Keratinocyte (primary cell): ENCODE measurements around the gene SHPK. TPM values are rescaled to one million over a fixed set of nuclear protein-coding genes. Genes with fewer than 3 reads are reported as not detected.

ENCODE experiments used
- DNase-seq: peaks from one replicate; pipeline ENCODE4 v3.0.0-alpha.2; 2011; ENCODE audit warnings: low read depth, missing footprints, low spot score
- FAIRE-seq: peaks from 2 replicates; lab custom pipeline; 2011; peaks lifted over from hg19 to GRCh38; lab: Jason Lieb, UNC
- H2AFZ ChIP-seq: 2 replicates; pipeline ENCODE4 v1.6.0; 2012; ENCODE audit warnings: low read length, control low read depth, inconsistent platforms; ENCODE audit not compliant: control insufficient read depth
- H3K27ac ChIP-seq: 2 replicates; pipeline ENCODE4 v1.5.1; 2011; ENCODE audit warnings: low read length; ENCODE audit not compliant: control insufficient read depth, insufficient read depth
- H3K27me3 ChIP-seq: 3 replicates; pipeline ENCODE4 v1.6.0; 2011; ENCODE audit warnings: low read length; ENCODE audit not compliant: control insufficient read depth, insufficient read depth; ENCODE audit errors: extremely low read depth
- H3K36me3 ChIP-seq, 2 experiments: 2 replicates in 1 of 2; 3 replicates in 1 of 2; pipeline ENCODE4 v1.5.1; 2011; ENCODE audit warnings: low read length in 2 of 2, mild to moderate bottlenecking in 1 of 2; ENCODE audit not compliant: control insufficient read depth in 2 of 2, insufficient read depth in 2 of 2; ENCODE audit errors: extremely low read depth in 1 of 2
- H3K4me1 ChIP-seq: 3 replicates; pipeline ENCODE4 v1.5.1; 2011; ENCODE audit warnings: low read length; ENCODE audit not compliant: control insufficient read depth, insufficient read depth; ENCODE audit errors: extremely low read depth
- H3K4me2 ChIP-seq: 3 replicates; pipeline ENCODE4 v1.6.0; 2011; ENCODE audit warnings: low read depth, low read length; ENCODE audit not compliant: control insufficient read depth, insufficient read depth; ENCODE audit errors: extremely low read depth
- H3K4me3 ChIP-seq, 3 experiments: fragments of 200-600 bp in 1 of 3; sonication (generic) in 1 of 3; 2 replicates in 2 of 3; 3 replicates in 1 of 3; pipeline ENCODE4 v1.5.1; 2011 to 2016; ENCODE audit warnings: low read length in 3 of 3, mild to moderate bottlenecking in 3 of 3, control low read depth in 2 of 3, inconsistent platforms in 1 of 3, low read depth in 1 of 3, mixed read lengths in 1 of 3, mixed run types in 1 of 3, moderate library complexity in 1 of 3; ENCODE audit not compliant: control insufficient read depth in 2 of 3, insufficient read depth in 2 of 3; ENCODE audit errors: extremely low read depth in 1 of 3
- H3K79me2 ChIP-seq: 2 replicates; pipeline ENCODE4 v1.6.0; 2012; ENCODE audit warnings: low read length; ENCODE audit not compliant: control insufficient read depth, insufficient read depth
- H3K9ac ChIP-seq: 3 replicates; pipeline ENCODE4 v1.6.0; 2011; ENCODE audit warnings: low read length; ENCODE audit not compliant: control insufficient read depth, insufficient read depth; ENCODE audit errors: extremely low read depth
- H3K9me1 ChIP-seq: 3 replicates; pipeline ENCODE4 v1.6.0; 2011; ENCODE audit warnings: low read length; ENCODE audit not compliant: control insufficient read depth, insufficient read depth; ENCODE audit errors: extremely low read depth
- H3K9me3 ChIP-seq: 2 replicates; pipeline ENCODE4 v1.5.1; 2012; ENCODE audit warnings: low read depth, low read length; ENCODE audit not compliant: control insufficient read depth
- H4K20me1 ChIP-seq: 3 replicates; pipeline ENCODE4 v1.6.0; 2011; ENCODE audit warnings: low read length; ENCODE audit not compliant: control insufficient read depth, insufficient read depth; ENCODE audit errors: extremely low read depth
- CTCF ChIP-seq, 3 experiments: IDR thresholded peaks in 1 of 3; conservative IDR thresholded peaks in 1 of 3; optimal IDR thresholded peaks in 1 of 3; 2 replicates in 2 of 3; 3 replicates in 1 of 3; pipeline versions ENCODE3 to v1.5.1; 2011; ENCODE audit warnings: low read length in 3 of 3, mild to moderate bottlenecking in 3 of 3, moderate library complexity in 2 of 3, control low read depth in 1 of 3, inconsistent platforms in 1 of 3; ENCODE audit not compliant: insufficient read depth in 2 of 3; ENCODE audit errors: extremely low read depth in 1 of 3
- EZH2 ChIP-seq: IDR thresholded peaks from one replicate; pipeline ENCODE4 v1.6.1; 2012; ENCODE audit warnings: inconsistent platforms, mild to moderate bottlenecking, low read length, moderate library complexity
- dilution Hi-C: fragments of 300-500 bp; cut with MboI; formaldehyde crosslinking; loops from one replicate; pipeline ENCODE4 v1.7.0; 2020; ENCODE audit warnings: low sequenced_read_pairs; ENCODE audit not compliant: extremely low pct_ligation_motif_present
- polyA plus RNA-seq, 5 experiments: library from polyadenylated mRNA; depleted of rRNA in 3 of 5; stranded (reverse) in 3 of 5; stranded (forward) in 1 of 5; unstranded in 1 of 5; fragments of >200 nt; gene quantifications; 1 replicate in 1 of 5; 2 replicates in 3 of 5; 3 replicates in 1 of 5; pipeline versions ENCODE4 v1.2.1 to v1.2.3, GENCODE V29; 2011 to 2012; ENCODE audit warnings: missing spikeins in 2 of 5, low read depth in 1 of 5, low replicate concordance in 1 of 5

The SHPK gene
- polyA plus RNA-seq, 1 donor (not counting 4 experiments of a cell fraction or from before 2014, with no cell fraction given), result 9.2 TPM

GRCh38 chr17:3600529-3601205 is 35.4 kb downstream of the SHPK start:
- H3K9me1 ChIP-seq, result peaks cover 7% of the 10 kb centered on the region
- H3K4me3 ChIP-seq, result no peak overlapping the region
- no peak overlapping the region for H2AFZ ChIP-seq
- peaks cover 15% of the 10 kb centered on the region for H3K4me1 ChIP-seq
- H3K27ac ChIP-seq, result no peak overlapping the region
- no peak overlapping the region for H3K4me2 ChIP-seq
- H3K9ac ChIP-seq, result no peak overlapping the region
- no peaks in the 10 kb centered on the region for H3K36me3 ChIP-seq
- H4K20me1 ChIP-seq, result no peaks in the 10 kb centered on the region
- dilution Hi-C loops, result no loop called here
- no peak for DNase-seq
- FAIRE-seq, result no peak
- no peaks in the 10 kb centered on the region for H3K79me2 ChIP-seq
- TF ChIP-seq EZH2 (no peak), CTCF (optimal IDR thresholded peaks at IDR 0.05 in 1 of 3, IDR thresholded peaks at IDR 0.05 in 1 of 3, conservative IDR thresholded peaks at IDR 0.05 in 1 of 3; ENCODE audit: extremely low read depth in 1 of 3, insufficient read depth in 2 of 3, low read length in 3 of 3) (no peak)
- no peaks in the 10 kb centered on the region for H3K27me3 ChIP-seq
- no peaks in the 10 kb centered on the region for H3K9me3 ChIP-seq

- Histone ChIP-seq H2AFZ (no peak overlapping the region), H3K27ac (no peak overlapping the region), H3K4me1 (peaks cover 6% of the 10 kb centered on the region), H3K79me2 (no peaks in the 10 kb centered on the region), H3K4me3 (no peak overlapping the region), H3K9me1 (peaks cover under 1% of the 10 kb centered on the region), H4K20me1 (no peaks in the 10 kb centered on the region), H3K36me3 (no peaks in the 10 kb centered on the region), H3K9ac (no peak overlapping the region), H3K27me3 (no peaks in the 10 kb centered on the region), H3K4me2 (no peak overlapping the region), H3K9me3 (no peaks in the 10 kb centered on the region)
- dilution Hi-C loops, result no loop called here
- DNase-seq, result no peak
- TF ChIP-seq EZH2 (no peak), CTCF (optimal IDR thresholded peaks at IDR 0.05 in 1 of 3, IDR thresholded peaks at IDR 0.05 in 1 of 3, conservative IDR thresholded peaks at IDR 0.05 in 1 of 3; ENCODE audit: extremely low read depth in 1 of 3, insufficient read depth in 2 of 3, low read length in 3 of 3) (no peak)
- FAIRE-seq, result no peak
These were observed 38.0 kb downstream of the SHPK start for GRCh38 chr17:3598078-3598477.
